DLD1 (cell line): ENCODE results near the gene DCC.

Experiments used
- in situ Hi-C: cut with HindIII; loops from 2 replicates; pipeline ENCODE4 v1.10.0; 2017; ENCODE audit warnings: low sequenced_read_pairs

The DCC gene

DNA sequence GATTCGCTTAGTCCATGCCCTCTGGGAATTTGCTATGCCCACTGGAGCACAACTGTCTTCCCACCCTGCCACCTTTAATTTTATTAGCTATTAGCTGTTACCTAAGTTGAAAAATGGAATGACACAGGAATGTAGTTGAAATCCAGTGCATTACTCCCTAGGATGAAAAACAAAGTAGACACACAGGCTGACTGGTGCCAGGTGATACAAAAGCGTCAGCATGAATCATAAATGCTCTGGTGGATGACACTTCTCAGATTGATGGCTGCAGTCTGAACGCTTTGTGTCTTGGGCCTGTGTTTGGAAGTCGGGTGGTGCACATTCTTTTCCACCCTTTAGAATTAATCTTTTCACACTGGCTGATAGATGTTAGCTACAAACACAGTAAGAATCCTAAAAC, 802.0 kb downstream of the DCC start:
- in situ Hi-C loops: no loop called here

DNA sequence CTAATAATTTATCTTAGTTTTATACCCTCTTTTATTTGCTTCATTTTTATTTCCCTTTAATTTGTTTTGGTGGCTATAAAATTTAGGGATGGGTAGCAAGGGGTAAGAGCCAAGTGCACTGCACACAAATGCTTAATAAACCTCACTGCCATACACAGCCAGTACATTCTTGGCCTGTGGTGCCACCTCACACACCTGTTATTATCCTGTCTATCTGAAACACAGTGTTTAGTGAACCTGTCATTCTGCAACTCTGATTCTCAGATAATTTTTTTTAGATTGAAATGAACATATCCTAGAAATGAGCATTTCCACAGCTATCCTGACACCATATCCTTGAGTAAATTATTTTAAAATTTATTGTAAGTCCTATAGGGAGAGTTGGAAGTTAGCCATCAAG, 807.5 kb downstream of the DCC start:
- in situ Hi-C loops: no loop called here

DNA sequence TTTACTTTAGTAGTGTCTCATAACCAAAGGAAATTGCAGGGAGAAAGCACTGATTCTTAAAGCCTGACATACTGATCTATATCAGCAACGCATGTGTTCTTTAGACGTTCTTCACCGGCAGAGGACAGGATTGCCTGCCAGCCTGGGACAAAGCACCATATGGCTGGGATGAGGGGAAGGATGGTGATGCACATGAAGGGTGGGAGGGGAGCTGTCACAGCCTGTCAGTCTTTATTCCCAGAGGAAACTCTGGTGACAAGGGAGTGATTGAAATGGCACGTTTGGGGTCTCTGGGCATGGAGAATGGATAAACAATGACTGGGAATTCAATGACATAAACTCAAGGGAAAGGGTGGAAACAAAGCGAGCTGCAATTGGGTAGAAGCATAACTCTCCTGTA, 808.1 kb downstream of the DCC start:
- in situ Hi-C loops: no loop called here

- in situ Hi-C loops: no loop called here
These were observed 812.5 kb downstream of the DCC start for GRCh38 chr18:53152476-53152875.

DNA sequence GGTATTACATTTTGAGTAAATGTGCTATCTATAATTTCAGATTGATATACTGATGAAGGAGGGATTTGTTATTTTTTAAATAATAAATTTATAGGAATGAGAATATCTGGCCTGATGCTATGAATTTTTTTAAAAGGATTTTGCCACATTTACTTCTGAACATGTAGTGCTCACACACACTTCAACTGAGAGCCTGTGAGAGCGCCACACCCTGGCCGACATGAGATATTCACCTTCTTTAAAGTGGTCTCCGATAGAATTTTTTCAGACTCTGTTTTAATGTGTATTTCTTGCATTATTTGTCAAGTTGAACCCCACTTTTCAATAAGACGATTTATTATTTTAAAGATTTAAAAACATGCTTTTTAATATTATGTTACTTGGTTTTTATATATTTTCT, 813.3 kb downstream of the DCC start:
- in situ Hi-C loops: no loop called here

DNA sequence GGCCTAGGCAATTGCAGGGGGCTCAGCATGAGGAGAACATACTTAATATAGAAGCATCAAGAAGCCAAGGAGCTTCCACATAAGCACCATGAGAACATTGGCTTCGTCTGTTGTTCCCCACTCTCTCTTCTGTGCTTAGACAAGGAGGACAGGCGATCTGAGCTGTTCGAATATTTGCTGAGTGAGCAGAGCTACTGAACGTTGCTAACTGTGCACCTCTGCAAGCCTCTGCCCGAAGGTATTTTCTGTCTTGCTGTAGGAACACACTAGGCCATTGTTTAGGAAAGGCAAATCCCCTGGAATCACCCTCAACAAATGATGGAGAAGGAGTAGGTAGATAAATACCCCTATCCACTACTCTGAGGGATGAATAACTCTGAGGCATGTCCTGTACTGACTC, 813.8 kb downstream of the DCC start:
- in situ Hi-C loops: no loop called here

- in situ Hi-C loops: no loop called here
These were observed 825.8 kb downstream of the DCC start for GRCh38 chr18:53165770-53166169.

DNA sequence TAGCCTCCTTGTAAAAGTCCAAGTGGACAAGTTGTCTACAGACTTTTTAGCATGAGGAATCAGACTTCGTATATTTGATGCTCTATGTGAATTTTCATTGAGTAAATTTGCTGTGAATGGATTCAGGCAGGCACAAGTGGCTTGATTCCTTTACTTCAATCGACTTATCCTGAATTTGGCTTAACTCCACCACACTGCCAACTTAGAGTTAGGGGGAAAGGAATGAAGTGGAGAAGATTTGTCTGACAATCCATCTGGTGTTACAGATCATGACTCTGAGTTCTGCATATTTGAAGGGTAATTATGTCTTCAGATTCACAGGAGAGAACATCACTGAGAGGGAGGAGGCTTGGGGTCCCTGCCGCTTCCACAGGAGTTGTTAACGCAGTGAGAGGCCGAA, 829.3 kb downstream of the DCC start:
- in situ Hi-C loops: no loop called here

GRCh38 chr18:53191634-53192033, 851.6 kb downstream of the DCC start:
- in situ Hi-C loops: no loop called here

DNA sequence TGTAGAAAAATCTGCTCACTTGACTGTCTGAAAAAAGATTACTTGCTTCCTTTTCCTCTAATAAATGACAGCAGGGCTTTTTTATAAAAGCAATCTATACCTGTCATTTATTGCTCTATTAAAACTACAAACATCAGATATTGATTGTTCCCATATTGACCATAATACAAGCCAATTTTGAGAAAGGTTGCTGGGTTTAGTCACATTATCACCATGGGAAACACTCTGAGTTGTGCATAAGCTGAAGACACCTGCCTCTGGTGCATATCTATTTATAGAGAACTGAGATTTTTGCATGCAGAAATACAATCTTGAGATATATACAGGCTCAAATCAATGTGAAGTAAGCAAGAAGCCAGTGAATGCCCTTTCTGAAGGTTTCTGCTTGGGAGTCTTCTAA, 853.9 kb downstream of the DCC start:
- in situ Hi-C loops: no loop called here

DNA sequence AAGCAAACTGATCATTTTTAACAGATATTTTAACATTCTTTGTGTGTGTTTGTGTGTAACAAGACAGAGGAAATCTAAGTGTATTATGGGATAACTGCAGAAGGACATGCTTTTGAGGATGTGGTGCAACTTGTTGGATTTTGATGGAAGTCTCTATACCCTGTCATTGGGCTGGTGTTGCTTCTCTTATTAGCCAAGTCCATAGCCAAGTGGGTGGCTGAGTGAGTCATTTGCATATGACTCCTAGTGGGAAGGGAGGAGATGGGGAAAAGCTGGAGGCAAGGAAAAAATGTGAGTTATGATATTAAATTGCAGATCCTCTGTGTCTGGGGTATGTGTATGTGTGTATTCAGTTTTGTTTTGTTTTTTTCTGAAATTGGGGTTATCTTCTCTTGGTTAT, 879.9 kb downstream of the DCC start:
- in situ Hi-C loops: no loop called here

- in situ Hi-C loops: no loop called here
These were observed 884.3 kb downstream of the DCC start for GRCh38 chr18:53224128-53224778.

DNA sequence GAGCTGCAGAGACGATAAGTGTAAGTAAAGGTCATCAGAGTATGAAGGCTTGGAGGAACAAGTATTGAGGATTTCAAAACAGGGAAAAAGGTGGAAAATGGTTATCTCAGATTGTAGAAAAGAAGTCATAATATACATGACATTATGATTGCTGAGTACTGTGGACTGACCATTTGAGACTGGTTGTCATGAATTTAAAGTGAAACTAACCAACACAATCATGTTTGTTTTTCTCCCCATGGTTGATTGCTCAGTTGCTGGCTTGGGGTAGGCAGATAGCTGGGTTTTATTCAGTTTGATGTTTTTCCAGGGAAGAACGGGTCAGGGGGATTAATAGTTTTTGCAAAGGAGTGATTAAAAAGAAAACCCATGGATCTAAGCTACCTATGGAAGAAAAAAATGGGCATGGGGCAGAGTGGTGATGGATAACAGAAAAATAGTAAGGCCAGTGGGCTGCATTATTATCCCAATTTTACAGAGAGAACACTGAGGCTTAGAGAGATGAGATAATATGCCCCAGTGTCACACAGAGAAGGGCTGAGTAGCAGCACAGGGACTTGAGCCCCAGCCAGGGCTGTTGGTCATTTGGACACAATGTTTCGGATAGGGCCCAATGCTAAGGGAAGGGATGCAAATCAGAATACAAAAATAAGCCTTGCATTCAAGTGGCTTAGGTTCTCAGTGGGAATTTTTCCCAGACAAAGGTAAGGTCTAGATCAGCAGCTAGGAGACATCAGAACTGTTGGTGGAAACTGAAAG, 885.7 kb downstream of the DCC start:
- in situ Hi-C loops: no loop called here

DNA sequence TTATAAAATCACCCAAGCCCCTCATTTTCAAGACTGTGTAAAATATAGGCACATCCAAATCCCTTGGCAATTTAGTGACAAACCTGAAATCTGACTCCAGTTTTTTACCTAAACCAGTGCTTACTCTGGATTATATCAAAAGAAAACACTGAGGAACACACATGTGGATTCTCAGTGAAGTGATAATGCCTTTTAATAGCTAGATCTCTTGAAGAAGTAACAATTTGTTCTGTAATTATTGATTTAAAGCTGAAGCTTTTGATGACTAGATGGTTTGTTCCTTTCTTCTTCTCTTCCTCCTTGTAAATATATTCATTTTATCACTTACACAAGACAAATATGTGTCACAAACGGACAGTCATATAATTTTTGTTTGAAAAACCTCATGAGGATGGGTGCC, 894.6 kb downstream of the DCC start:
- in situ Hi-C loops: no loop called here

DNA sequence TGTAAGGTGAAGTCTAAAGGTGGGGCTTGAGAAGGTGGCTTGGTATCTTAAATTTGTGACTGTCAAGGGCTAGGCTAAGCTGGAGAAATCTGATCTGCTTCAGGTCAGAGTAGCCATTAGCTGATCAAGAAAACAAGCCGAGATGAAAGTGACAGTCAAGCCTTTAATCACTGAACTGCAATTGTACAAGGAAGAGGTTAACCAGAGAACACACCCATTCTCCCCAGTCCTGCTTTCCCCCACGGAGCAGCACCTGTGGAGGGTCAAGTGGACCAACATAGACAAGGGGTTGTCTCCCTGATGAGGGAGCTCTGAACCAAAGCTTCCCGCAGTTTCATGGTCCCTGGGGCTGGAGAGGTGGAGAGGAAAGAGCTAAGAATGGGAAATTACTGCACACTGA, 901.2 kb downstream of the DCC start:
- in situ Hi-C loops: no loop called here

- in situ Hi-C loops: no loop called here
These were observed 913.8 kb downstream of the DCC start for GRCh38 chr18:53253789-53254188.

- in situ Hi-C loops: no loop called here
These were observed 914.3 kb downstream of the DCC start for GRCh38 chr18:53254265-53254664.

DNA sequence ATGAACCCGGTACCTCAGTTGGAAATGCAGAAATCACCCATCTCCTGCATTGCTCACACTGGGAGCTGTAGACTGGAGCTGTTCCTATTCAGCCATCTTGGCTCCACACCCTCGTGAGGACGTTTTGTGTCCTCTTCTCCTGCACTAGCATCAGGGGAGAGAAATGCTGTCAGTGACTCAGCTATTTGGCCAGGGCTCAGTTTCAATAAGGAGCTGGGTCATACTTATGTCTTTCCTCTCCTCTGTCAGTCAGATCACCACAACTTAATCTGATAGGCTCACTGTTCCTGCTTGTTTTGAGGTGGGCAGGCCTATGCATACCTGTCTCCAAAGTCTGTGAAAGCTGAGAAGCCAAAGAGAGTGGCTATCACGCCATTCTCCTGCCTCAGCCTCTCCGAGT, 921.2 kb downstream of the DCC start:
- in situ Hi-C loops: no loop called here

GRCh38 chr18:53266850-53267249, 926.9 kb downstream of the DCC start:
- in situ Hi-C loops: no loop called here

- in situ Hi-C loops: no loop called here
These were observed 928.5 kb downstream of the DCC start for GRCh38 chr18:53268455-53268854.

GRCh38 chr18:53281406-53281805, 941.4 kb downstream of the DCC start:
- in situ Hi-C loops: no loop called here

GRCh38 chr18:53283708-53284107, 943.7 kb downstream of the DCC start:
- in situ Hi-C loops: no loop called here

DNA sequence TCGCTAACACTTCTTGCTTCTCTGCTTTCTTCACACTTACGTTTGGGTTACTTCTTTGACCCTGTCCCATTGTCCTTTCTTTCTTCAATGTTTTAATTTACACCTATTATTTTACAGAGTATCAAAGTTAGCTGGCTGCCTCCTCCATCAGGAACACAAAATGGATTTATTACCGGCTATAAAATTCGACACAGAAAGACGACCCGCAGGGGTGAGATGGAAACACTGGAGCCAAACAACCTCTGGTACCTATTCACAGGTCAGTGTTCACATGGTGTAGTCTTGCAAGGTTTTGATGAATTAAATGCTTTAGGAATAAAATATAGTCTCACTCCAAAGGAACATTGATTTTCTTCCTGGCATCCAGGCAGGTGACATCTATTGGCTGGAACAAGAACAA, 965.5 kb downstream of the DCC start:
- in situ Hi-C loops: no loop called here
